Stimulated activated CD4-positive, alpha-beta T cell treated with anti-CD3 and anti-CD28 coated beads, Interleukin-1b, Interleukin-23, amount 100 ng/mL, for 48 hours (primary cell): ENCODE measurements around the gene AP1B1.
A peak's percentile ranks its signal among the peaks of the same experiment; 100 is the strongest.
"Not testable (repeated sequence)": the region's sequence is repeated elsewhere in the genome, so short reads cannot be mapped to it uniquely, and the experiment has no call there.

Source experiments
- DNase-seq: peaks from one replicate; pipeline ENCODE4 v3.0.0-alpha.2; 2020

The AP1B1 gene

DNA sequence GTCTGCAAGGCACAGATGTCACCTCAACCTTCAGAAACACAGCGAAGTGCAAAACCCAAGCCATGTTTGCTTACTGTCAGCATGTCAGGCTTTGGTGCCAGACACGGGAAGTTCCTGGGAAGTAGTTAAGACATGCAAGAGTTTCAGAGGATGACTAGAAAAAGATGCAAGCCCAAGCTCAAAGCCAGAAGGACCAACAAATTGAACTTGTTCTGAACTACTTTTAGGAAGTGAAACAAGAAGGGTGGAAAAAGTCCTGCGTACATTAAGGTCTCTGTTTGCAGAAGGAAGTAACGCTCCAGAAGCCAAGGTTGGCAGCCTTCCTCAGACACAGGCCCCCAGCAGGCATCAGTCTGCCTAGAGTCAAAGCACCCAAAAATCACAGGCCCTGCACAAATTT lies 2.6 kb downstream of the AP1B1 start:
- no peak for DNase-seq

DNA sequence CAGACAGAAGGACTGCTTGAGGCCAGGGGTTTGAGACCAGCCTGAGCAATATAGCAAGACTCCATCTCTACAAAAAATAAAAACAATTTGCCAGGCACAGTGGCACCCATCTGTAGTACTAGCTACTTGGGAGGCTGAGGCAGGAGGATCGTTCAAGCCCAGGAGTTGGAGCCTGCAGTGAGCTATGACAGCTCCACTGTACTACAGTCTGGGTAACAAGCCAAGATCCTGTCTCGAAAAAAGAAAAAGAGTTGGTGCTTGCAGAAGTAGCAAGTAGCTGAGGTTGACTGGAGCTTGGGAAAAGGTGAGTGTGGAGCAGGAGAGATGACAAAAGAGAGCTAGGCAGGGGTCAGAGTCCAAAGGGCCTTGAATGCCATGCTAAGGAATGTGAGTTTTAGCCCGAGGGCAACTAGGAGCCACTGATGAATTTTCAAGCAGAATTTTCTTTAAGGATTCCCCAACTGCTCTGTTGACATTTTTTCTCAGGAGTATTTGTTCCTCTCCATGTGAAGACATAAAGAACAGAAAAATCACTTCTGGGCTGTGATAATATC lies 3.1 kb downstream of the AP1B1 start:
- DNase-seq: no peak

DNA sequence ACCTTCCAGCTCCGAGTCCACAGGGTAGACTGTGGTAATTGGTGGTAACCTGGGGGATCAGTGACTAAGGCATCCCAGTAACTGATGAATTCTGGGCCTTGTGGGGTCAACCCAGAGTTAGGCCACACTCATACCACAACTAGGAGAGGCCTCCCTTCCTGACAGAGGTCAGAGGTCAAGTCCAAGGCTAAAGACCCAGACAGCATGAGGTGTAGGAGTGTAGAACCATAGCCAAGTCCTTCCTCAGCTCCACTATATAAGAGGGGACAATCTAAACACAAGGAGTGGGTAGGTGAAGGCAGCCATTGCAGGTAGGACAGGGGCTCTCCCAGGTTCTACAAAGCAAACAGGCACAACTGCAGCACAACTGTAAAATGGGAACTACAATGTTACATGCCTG lies 4.6 kb downstream of the AP1B1 start:
- no peak for DNase-seq

DNA sequence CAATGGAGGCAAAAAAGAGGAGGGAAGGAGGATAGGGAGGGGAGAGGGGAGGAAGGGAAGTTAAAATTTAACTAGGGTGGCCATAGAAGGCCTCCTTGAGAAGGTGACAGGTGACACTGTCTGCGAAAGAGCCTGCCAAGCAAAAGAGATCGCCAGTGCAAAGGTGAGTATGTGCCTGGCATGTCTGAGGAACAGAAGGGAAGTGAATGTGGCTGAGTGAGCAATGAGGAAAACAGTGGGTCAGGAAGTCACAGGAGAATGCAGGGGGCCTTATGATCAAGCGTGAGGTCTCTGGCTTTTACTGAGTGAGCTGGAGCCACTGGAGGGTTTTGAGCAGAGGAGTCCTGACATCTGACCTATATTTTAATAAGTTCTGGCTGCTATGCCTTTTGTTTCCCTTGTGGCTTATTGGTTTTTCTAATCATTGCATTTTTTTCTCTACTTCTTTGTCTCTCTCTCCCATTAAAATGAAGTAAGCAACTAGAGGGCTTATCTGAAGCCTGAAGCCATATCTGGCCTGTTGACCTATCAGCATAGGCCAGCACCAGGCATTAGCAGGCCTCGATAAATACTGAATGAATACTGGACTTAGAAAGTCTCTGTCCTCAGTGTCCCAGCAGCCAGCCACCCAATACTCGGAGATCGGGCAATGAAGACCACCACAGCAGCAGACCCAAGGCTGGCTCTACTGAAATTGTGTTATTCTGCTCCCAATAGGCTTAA lies 5.6 kb downstream of the AP1B1 start:
- DNase-seq: no peak

DNA sequence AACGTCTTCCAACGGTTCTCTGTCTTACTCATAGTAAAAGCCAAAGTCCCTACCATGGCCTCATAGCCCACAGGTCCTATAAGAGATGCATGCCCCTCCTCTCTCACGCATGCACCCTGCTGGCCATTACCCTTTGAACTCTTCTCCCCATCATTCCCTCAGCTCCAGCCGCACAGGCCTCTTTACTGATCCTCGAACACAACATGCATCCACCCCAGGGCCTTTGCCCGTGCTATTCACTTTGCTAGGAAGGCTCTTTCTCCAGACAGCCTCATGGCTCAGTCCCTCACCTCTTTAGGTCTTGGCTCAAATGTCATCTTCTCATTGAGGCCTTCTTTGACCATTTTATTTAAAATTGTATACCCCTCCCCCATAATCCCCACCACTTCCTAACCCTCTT lies 7.5 kb downstream of the AP1B1 start:
- DNase-seq: no peak

DNA sequence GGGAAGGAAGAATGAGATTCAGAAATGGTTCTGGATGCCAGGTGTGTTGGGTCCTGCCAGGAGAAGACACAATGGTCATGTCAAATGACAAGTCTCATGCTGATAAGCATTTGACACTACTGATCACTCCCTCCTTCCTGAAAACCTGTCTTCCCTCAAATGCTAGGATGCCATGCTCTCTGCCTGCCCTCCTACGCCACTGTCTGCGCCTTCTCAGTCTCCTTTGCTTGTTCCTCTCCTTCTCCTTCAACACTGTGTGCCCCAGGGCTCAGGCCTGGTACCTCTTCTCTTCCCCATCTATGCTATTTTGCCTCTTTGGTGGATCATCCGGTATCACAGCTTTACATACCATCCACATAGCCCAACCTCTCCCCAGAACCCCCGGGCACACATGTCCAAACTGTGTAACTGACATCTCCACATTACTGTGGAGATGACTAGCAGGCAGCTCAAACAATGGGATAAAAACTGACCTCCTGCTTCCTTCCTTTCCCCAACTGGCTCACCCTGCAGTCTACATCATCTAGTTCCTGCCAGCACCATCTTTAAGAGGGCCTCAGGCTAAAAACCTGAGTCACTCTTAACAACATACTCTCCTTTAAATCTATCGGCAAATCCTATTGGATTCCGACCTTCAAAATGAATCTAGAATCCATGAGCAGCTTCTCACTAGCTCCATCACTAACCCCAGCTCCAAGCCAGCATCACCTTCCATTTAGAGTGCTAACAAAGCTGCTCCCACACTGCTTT lies 8.2 kb downstream of the AP1B1 start:
- no peak for DNase-seq

DNA sequence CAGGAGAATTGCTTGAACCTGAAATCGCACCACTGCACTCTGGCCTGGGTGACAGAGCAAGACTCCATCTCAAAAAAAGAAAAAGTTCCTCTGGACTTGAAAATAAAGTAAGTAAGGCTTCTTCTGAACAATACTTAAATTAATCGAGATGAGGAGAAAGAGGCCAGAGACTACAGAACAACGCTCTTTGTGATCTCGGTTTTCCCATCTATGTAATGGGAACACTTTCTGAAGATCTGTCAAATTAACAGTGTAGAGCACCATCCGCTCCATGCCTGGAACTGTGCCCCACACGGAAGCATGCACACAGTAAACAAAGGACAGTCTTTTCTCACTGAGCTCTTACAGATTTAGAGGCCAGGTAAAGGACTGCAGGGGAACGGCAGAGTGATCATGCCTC lies 9.1 kb downstream of the AP1B1 start:
- DNase-seq: no peak

DNA sequence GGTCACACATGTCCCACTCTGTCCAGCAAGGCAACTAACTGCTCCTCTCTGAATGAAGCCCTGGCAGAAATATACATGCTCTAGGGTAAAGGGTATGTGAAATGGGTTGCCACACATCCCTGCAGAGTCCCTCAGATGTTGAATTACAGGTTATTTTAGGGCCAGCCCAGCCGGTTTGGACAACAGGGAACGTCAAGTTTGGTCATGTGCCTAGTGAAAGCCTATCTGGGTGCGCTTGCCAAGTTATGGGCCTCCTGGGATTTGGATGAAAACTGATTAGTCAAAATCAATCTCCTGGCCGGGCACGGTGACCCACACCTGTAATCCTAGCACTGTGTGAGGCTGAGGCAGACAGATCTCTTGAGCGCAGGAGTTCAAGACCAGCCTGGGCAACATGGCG lies 10.4 kb downstream of the AP1B1 start:
- DNase-seq: no peak

DNA sequence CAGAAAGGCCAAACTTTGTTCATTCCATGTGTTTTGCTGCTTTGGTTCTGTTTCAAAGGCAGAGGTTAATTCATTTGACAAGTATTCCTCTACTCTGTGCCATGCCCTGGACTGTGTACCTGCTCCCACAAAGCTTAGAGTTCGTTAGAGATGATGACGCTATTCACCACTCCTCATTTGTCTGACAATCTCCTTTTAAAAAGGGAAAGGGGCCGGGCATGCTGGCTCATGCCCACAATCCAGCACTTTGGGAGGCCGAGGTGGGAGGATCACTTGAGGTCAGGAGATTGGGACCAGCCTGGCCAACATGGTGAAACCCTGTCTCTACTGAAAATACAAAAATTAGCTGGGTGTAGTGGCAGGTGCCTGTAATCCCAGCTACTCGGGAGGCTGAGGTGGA lies 11.7 kb downstream of the AP1B1 start:
- not testable (repeated sequence) for DNase-seq

DNA sequence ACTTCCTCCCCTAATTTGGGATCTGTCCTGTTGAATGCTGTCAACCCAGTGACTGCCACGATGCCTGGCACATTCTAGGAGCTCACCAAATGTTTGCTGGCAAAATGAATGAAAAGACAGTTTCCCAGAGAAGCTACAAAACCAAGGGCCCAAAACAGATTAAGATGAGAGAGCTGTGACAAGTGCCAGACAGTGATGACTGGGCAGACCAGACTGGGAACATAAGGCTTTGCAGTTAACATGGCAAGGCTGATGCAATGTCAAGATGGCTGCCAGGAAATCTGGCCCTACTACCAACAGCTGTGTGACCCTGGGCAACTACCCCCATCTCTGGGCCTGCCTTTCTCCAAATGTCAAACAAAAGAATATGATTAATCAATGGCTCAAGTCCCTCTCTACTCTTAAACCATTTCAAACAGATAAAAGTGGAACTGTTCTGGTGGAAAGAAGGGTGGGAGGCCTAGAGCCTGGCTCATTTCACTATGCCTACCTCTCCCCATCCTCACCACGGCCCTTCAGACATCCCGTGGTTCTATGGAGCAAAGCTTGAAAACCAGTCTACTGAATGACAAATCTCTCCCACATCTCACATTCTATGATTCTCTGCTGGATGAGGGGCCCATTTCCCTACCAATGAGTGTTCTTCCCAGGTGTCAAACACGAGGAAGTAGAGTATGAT lies 12.8 kb downstream of the AP1B1 start:
- peak; percentile 30 for DNase-seq

DNA sequence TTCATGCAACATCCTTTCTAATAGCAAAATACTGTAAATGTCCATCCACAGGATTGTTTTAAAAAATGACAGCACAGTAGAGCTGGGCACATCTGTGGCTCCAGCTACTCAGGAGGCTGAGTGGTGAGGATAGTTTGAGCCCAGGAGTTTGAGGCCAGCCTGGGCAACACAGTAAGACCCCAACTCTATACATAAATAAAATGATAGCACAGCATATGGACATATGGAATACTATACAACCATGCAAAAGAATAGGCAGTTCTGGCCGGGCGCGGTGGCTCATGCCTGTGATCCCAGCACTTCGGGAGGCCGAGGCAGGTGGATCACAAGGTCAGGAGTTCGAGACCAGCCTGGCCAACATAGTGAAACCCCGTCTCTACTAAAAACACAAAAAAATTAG lies 13.6 kb downstream of the AP1B1 start:
- not testable (repeated sequence) for DNase-seq

DNA sequence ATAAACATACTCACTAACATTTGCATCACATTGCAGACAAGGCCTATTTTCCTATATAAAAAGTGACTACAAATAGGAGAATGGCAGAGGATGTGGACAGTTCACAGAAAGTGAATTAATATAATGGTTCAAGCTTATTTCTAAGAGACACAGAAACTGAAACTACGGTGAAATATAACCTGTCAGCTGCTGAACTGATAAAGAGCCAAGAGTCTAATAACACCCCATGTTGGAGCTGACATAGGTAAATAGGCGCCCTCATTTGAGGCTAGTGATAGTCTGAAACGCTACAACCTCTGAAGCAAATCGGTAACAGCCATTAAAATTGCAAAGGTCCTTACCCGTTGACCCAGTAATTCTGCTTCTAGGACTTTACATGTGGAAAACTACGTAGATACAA lies 14.0 kb downstream of the AP1B1 start:
- DNase-seq: no peak

DNA sequence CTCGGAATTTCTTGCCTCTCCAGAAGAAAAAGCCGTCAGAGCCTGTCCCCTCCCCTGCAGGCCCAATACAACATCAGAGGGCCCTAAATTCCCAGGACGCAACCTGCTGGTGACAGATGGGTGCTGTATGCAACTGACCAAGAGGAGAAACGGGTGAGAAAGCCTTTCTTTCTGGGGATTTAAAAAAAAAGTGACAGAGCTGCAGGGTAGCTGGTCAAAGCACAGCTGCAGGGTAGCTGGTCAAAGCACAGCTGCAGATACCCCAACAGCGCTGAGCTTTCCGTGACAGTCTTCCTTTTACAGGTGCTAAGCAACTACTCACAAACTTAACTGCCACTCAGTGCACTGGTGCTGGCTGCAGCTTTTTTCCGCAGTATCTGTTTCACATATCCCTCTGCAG lies 17.8 kb downstream of the AP1B1 start:
- DNase-seq: no peak

DNA sequence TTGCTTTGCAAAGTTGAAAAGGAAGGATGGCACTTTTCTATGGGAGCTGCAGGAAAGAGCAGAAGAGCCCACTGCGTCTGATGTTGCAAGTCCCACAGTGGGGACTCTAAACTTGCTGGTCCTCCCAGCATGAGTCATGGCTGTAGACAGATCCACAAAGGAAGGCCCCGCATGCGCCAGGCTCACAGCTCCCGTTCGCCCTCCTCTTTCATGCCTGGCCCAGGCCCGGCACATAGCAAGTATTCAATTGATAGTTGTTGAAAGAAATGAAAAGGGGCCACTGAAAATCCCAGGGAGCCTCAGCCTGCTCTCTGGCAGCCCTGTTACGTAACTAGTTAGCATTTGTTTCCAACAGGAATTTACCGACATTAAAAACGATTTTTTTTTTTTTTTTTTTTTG lies 18.9 kb downstream of the AP1B1 start:
- no peak for DNase-seq

DNA sequence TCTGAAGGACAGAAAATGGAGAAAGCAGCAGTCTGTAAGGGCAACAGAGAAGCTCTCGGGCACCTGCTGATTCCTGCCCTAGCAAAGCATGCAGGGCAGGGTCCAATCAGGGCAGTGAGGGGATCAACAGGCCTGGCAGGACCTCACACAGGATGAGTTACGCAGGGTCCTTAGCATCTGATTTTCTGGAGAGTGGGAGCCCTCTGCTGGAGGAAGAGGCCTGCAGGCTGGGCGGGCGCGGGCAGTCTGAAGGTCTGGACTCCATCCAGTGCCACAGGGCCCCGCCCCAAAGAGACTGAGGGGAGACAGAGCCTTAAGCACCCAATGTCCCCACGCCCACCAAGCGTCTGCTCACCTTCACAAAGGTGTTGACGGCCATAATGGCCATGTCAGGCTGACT lies 28.9 kb downstream of the AP1B1 start:
- DNase-seq: no peak

DNA sequence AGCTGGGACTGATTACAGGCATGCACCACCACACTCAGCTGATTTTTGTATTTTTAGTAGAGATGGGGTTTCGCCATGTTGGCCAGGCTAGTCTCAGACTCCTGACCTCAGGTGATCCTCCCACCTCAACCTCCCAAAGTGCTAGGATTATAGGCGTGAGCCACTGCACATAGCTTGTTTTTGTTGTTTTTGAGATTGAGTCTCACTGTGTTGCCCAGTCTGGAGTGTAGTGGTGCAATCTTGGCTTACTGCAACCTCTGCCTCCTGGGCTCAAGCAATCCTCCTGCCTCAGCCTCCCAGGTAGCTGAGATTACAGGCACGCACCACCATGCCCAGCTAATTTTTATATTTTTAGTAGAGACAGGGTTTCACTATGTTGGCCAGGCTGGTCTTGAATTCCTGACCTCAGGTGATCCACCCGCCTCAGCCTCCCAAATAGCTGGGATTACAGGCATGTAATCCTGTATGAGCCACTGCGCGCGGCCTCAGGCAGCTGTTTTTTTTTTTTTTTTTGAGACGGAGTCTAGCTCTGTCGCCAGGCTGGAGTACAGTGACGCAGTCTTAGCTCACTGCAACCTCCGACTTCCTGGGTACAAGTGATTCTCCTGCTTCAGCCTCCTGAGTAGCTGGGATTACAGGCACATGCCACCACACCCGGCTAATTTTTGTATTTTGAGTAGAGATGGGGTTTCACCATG lies 31.0 kb downstream of the AP1B1 start:
- DNase-seq: not testable (repeated sequence)

DNA sequence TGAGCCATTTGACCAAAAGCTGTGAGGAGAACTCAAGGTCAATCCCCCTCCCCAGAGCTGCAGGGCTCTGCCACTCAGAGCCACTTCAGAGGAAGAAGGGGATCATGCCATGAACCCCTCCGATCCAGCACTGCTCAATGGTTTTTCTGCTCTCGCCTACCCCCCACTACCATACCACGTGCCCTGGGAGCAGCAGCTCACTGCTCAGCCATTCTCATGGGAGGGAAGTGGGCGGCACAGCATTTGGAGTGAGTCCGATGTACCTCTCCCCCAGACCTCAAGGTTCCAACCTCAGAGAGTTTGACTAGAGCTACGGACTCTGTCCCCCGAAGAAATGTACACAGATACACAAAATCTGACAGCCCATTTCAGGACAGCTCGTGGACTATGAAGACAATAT lies 34.5 kb downstream of the AP1B1 start:
- no peak for DNase-seq

DNA sequence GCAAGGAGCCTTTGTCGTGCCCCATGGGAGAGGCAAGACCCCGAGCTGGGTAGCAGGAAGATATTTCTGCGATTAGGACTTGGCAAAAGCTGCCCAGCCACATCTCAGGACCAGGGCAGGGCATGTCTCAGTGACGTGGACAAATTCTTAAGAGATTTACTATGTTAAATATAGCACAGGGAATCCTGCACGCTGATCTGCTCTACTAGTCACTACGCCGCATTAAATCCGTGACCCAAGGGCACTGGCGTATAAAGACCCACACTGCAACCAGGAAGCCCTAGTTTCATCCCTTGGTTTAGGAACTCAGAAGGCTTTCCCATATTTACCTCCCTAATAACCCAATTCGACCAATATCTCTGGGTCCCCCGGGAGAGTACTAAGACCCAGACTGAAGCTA lies 35.1 kb downstream of the AP1B1 start:
- DNase-seq: no peak

DNA sequence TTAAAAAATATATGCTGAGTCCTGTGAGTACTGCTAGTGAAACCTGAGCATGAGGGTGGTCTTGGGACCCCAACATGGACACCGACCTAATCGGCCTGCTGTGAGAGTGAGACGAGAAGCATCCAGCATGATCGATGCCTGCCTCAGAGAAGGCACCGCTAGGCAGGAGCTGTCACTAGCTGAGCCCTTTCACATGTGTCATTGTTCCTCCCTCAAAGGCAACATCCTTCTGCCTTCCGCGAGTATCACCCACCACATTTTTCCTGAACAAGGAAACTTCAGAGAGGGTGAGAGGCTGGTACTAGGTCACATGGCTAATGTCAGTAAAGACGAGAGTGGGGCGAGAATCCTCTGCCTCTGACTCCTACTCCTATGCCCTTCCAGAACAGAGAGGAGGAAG lies 35.6 kb downstream of the AP1B1 start:
- no peak for DNase-seq

DNA sequence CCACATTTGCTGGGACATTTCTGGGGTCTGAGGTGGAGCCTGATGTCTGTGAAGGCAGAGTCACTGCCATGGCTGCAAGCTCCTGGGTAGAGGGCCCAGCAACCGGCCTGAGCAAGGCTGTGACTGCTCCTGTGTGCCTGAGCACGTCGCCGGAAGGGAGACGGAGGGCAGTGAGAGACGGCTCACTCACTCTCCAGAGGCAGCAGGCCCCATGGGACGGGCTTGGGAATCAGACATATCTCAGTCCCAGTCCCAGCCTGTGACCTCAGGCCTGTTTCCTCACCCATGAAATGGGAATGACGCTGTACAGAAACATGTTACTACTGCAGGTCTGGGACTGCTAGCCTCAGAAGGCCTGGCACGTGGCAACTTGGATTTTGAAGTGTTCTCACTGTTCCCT lies 36.5 kb downstream of the AP1B1 start:
- DNase-seq: no peak

DNA sequence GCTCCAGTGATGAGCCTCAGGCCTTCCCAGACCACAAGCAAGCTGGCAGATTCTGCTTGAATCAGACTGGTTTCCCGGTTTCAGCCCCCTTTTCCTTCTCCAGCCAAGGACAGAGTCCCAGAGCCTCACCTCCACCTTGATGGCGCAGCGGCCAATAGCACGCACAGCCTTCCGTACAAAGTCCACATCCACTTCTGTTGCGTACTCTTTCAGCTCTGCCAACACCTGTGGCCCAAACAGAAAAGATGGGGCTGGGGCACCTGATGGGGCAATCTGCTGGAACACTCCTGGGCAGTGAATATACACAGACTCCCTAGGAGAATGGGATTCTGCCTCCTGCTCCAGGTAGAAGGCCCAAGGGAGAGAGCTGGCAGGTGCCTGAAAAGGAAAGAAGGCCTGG lies 37.3 kb downstream of the AP1B1 start:
- no peak for DNase-seq

DNA sequence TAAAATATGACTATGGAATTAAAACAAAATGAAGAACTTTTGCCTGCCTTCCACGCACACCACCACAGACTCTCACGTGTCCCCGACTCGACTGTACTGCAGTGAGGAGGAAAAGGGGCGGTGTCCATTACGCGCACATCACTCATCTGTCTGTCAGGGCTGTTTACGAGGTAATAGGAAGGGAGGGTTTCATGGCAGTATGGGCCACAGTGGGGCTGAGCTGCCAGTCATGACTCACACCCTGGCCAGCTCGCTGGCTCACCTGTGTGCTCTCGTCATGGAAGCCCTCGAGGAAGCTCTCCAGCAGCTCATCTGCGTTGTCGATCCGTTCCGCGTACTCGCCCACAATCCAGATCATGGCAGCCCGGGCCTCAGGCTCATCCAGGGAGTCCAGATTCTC lies 39.4 kb downstream of the AP1B1 start:
- no peak for DNase-seq

DNA sequence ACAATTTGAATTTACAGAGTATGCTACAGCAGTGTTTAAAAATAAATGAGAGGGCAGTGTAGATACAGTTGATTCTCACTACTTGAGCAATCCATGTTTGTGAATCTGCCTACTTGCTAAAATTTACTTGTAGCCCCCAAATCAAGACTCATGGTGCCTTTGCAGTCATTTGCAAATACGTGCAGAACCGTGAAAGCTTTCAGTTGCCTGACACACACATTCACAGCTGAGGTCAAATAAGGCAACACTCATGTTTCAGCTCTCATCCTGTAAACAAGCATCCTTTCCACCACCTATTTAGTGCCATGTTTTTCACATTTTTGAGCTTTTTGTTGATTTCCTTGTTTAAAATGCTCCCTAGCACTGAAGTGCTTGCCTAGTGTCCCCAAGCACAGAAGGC lies 40.3 kb downstream of the AP1B1 start:
- DNase-seq: no peak
